ENCODE measurements around the gene INTU.
"Not testable (repeated sequence)": the region's sequence is repeated elsewhere in the genome, so short reads cannot be mapped to it uniquely, and the experiment has no call there.

INTU gene

GRCh38 chr4:127632420-127633403 is at the start of gene INTU:
Gene INTU (plus strand): TSS chr4:127632957. CDS start chr4:127633035, 78 bp downstream.
- Histone ChIP-seq H4K20me1 (ENCODE audit: insufficient read depth, low read length, poor library complexity, severe bottlenecking) (no peaks in the 10 kb centered on the region), H3K4me3 (ENCODE audit: low read length, poor library complexity, severe bottlenecking) (no peak within 1 kb of the TSS), H2AFZ (ENCODE audit: low read length) (no peak within 1 kb of the TSS), H3K4me1 (ENCODE audit: insufficient read depth, low read length, poor library complexity, severe bottlenecking) (no peaks in the 10 kb centered on the region), H3K9me3 (ENCODE audit: insufficient read depth, low read depth, low read length) (no peaks in the 10 kb centered on the region), H3K27me3 (ENCODE audit: insufficient read depth, low read length, poor library complexity, severe bottlenecking) (no peaks in the 10 kb centered on the region), H3K4me2 (ENCODE audit: low read depth, low read length, poor library complexity, severe bottlenecking) (no peak within 1 kb of the TSS), H3K36me3 (ENCODE audit: insufficient read depth, low read length) (no peaks in the 10 kb centered on the region), H3K9ac (ENCODE audit: low read depth, low read length, poor library complexity, severe bottlenecking) (no peak within 1 kb of the TSS), H3K79me2 (ENCODE audit: insufficient read depth, low read length) (no peaks in the 10 kb centered on the region), H3F3A (ENCODE audit: low read depth) (no peaks in the 10 kb centered on the region), H3K9me2 (replicated peaks; ENCODE audit: low read depth, low read length) (no peaks in the 10 kb centered on the region)
- TF ChIP-seq CTCF (conservative IDR thresholded peaks at IDR 0.05; ENCODE audit: low read length), result no peak

DNA sequence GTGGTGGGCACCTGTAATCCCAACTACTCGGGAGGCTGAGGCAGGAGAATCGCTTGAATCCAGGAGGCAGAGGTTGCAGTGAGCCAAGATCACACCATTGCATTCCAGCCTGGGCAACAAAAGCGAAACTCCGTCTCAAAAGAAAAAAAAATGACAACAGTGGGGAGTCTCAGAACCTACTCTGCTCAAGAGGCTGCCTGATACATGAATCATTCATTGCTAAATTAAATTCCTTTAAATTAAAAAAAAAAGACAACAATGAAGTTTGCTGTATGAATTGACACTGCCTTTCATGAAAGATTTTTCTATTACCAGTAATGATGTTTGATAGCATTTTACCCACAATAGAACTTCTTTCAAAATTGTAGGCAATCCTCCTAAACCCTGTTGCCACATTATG is 46.3 kb upstream of the INTU start:
- H3K27me3 ChIP-seq (ENCODE audit: insufficient read depth, low read length, poor library complexity, severe bottlenecking); H3K9me2 ChIP-seq (replicated peaks; ENCODE audit: low read depth, low read length); H3K4me2 ChIP-seq (ENCODE audit: low read depth, low read length, poor library complexity, severe bottlenecking); H3K4me1 ChIP-seq (ENCODE audit: insufficient read depth, low read length, poor library complexity, severe bottlenecking); H2AFZ ChIP-seq (ENCODE audit: low read length); H4K20me1 ChIP-seq (ENCODE audit: insufficient read depth, low read length, poor library complexity, severe bottlenecking); H3K9me3 ChIP-seq (ENCODE audit: insufficient read depth, low read depth, low read length); H3K9ac ChIP-seq (ENCODE audit: low read depth, low read length, poor library complexity, severe bottlenecking); H3F3A ChIP-seq (ENCODE audit: low read depth); H3K79me2 ChIP-seq (ENCODE audit: insufficient read depth, low read length); H3K4me3 ChIP-seq (ENCODE audit: low read length, poor library complexity, severe bottlenecking); H3K36me3 ChIP-seq (ENCODE audit: insufficient read depth, low read length): not testable (repeated sequence)

- Histone ChIP-seq H3K4me1 (ENCODE audit: insufficient read depth, low read length, poor library complexity, severe bottlenecking) (no peaks in the 10 kb centered on the region), H3K4me2 (ENCODE audit: low read depth, low read length, poor library complexity, severe bottlenecking) (no peak overlapping the region), H3K27me3 (ENCODE audit: insufficient read depth, low read length, poor library complexity, severe bottlenecking) (no peaks in the 10 kb centered on the region), H4K20me1 (ENCODE audit: insufficient read depth, low read length, poor library complexity, severe bottlenecking) (no peaks in the 10 kb centered on the region), H3K4me3 (ENCODE audit: low read length, poor library complexity, severe bottlenecking) (no peak overlapping the region), H3K9me3 (ENCODE audit: insufficient read depth, low read depth, low read length) (no peaks in the 10 kb centered on the region), H3F3A (ENCODE audit: low read depth) (no peaks in the 10 kb centered on the region), H3K9ac (ENCODE audit: low read depth, low read length, poor library complexity, severe bottlenecking) (no peak overlapping the region), H2AFZ (ENCODE audit: low read length) (no peak overlapping the region), H3K36me3 (ENCODE audit: insufficient read depth, low read length) (no peaks in the 10 kb centered on the region), H3K79me2 (ENCODE audit: insufficient read depth, low read length) (no peaks in the 10 kb centered on the region), H3K9me2 (replicated peaks; ENCODE audit: low read depth, low read length) (no peaks in the 10 kb centered on the region)
- TF ChIP-seq EZH2phosphoT487 (IDR thresholded peaks at IDR 0.05; ENCODE audit: borderline replicate concordance) (no peak), CTCF (conservative IDR thresholded peaks at IDR 0.05; ENCODE audit: low read length) (peak; percentile 73)
These were observed 45.7 kb upstream of the INTU start for GRCh38 chr4:127586922-127587571.

DNA sequence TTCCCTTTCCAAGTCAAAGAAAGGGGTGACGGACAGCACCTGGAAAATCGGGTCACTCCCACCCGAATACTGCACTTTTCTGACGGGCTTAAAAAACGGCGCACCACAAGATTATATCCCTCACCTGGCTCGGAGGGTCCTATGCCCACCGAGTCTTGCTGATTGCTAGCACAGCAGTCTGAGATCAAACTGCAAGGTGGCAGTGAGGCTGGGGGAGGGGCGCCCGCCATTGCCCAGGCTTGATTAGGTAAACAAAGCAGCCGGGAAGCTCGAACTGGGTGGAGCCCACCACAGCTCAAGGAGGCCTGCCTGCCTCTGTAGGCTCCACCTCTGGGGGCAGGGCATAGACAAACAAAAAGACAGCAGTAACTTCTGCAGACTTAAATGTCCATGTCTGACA is 43.6 kb upstream of the INTU start:
- H3F3A ChIP-seq (ENCODE audit: low read depth); H3K4me2 ChIP-seq (ENCODE audit: low read depth, low read length, poor library complexity, severe bottlenecking); H4K20me1 ChIP-seq (ENCODE audit: insufficient read depth, low read length, poor library complexity, severe bottlenecking); H3K4me3 ChIP-seq (ENCODE audit: low read length, poor library complexity, severe bottlenecking); H3K9ac ChIP-seq (ENCODE audit: low read depth, low read length, poor library complexity, severe bottlenecking); H3K36me3 ChIP-seq (ENCODE audit: insufficient read depth, low read length); H3K27me3 ChIP-seq (ENCODE audit: insufficient read depth, low read length, poor library complexity, severe bottlenecking); H3K9me2 ChIP-seq (replicated peaks; ENCODE audit: low read depth, low read length); H3K79me2 ChIP-seq (ENCODE audit: insufficient read depth, low read length); H3K9me3 ChIP-seq (ENCODE audit: insufficient read depth, low read depth, low read length); H3K4me1 ChIP-seq (ENCODE audit: insufficient read depth, low read length, poor library complexity, severe bottlenecking); H2AFZ ChIP-seq (ENCODE audit: low read length): not testable (repeated sequence)
